ENCODE data around the gene HECTD2. TPM values are rescaled to one million over a fixed set of nuclear protein-coding genes. Genes with fewer than 3 reads are reported as not detected.

The HECTD2 gene
- polyA plus RNA-seq, 1 experiment, result 13.0 TPM

DNA sequence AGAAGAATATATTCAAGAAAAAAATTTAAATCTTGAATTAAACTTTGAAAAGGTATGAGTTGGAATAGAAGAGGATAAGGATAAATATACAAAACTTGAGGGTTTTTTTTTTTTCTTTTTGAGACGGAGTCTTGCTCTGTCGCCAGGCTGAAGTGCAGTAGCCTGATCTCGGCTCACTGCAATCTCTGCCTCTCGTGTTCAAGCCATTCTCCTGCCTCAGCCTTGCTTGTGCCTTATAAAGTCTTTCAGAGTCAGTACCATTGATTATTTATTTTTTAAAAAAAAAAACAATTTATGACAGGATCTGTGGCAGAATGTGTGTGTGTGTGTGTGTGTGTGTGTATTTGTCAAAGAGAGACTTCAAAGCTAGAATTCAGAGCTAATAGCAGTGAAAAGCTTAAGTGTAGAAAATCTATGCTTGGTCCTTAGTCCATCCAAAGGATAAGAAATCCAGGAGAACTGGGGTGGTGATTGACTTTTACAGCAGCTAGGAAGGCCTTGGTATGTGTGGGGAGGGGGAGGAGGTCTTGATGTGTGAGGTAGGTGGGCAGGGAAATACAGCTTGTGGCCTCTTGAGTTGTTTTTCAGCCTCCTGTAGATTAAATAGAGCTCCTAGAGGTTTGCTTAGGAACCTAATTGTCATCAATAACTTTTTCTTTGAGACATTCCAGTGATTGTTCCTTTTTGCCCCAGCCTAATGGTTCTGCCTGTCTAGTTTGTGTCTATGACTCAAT, 2.4 kb downstream of the HECTD2 start:
- no peak overlapping the region; the same call in 1 of the 2 replicates for H3K4me3 ChIP-seq (ENCODE audit: low read depth, low read length)
- ChIA-PET POLR2A (interaction anchor here (0.7 kb wide), 1 partner anchor 507 kb away, joined by 5 read pairs; no protein-coding TSS in a partner anchor), CTCF (interaction anchor here (0.8 to 3.5 kb wide), 2 partner anchors 114 to 222 kb away, joined by 4 to 20 read pairs; no protein-coding TSS in a partner anchor)
- H3K9me3 ChIP-seq (ENCODE audit: control insufficient read depth, insufficient read depth, low read length), result no peaks in the 10 kb centered on the region
- no peaks in the 10 kb centered on the region for H3K27me3 ChIP-seq (ENCODE audit: control insufficient read depth, insufficient read depth, low read length)
- H3K27ac ChIP-seq (ENCODE audit: low read depth, low read length), result no peak overlapping the region
- no peak for DNase-seq (ENCODE audit: low read depth, low spot score)
- no peak for TF ChIP-seq CTCF (IDR thresholded peaks at IDR 0.05; ENCODE audit: low read depth, low read length)

GRCh38 chr10:91415816-91416215, 5.7 kb downstream of the HECTD2 start:
- no peak overlapping the region for H3K27ac ChIP-seq (ENCODE audit: low read depth, low read length)
- CTCF ChIA-PET, result interaction anchor here (1.5 to 3.5 kb wide), 4 partner anchors 79 to 219 kb away, joined by 3 to 20 read pairs (median 6); no protein-coding TSS in a partner anchor
- H3K4me3 ChIP-seq (ENCODE audit: low read depth, low read length), result no peak overlapping the region
- DNase-seq (ENCODE audit: low read depth, low spot score), result no peak
- no peaks in the 10 kb centered on the region for H3K9me3 ChIP-seq (ENCODE audit: control insufficient read depth, insufficient read depth, low read length)
- H3K27me3 ChIP-seq (ENCODE audit: control insufficient read depth, insufficient read depth, low read length), result no peaks in the 10 kb centered on the region
- POLR2A ChIA-PET, result no interaction called here
- no peak for TF ChIP-seq CTCF (IDR thresholded peaks at IDR 0.05; ENCODE audit: low read depth, low read length)

DNA sequence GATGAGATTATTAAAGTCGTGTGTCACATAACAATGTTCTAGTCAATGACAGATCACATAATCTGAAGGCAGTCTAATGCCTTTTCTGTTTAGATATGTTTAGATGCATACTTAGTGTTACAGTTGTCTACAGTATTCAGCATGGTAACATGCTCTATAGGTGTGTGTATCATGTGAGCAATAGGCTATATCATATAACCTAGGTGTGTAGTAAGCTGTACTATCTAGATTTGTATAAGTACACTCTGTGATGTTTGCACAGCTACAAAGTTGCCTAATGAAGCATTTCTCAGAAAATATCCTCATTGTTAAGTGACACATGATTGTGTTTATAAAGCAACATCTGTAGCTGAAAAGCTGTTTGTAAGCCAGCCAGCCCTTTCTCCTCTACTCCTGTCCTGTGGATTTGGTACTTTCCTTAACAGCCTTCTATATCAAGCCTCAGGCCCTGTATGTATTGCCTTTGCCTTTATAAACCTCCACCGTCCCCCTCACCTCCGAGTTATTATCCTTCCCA, 6.3 kb downstream of the HECTD2 start:
- ChIA-PET POLR2A (no interaction called here), CTCF (interaction anchor here (1.5 to 2.2 kb wide), 3 partner anchors 79 to 135 kb away, joined by 3 to 9 read pairs (median 4); no protein-coding TSS in a partner anchor)
- Histone ChIP-seq H3K9me3 (ENCODE audit: control insufficient read depth, insufficient read depth, low read length) (no peaks in the 10 kb centered on the region), H3K4me3 (ENCODE audit: low read depth, low read length) (no peak overlapping the region), H3K27me3 (ENCODE audit: control insufficient read depth, insufficient read depth, low read length) (no peaks in the 10 kb centered on the region), H3K27ac (ENCODE audit: low read depth, low read length) (no peak overlapping the region)
- no peak for TF ChIP-seq CTCF (IDR thresholded peaks at IDR 0.05; ENCODE audit: low read depth, low read length)
- DNase-seq (ENCODE audit: low read depth, low spot score), result no peak

- H3K4me3 ChIP-seq (ENCODE audit: low read depth, low read length), result no peak overlapping the region
- H3K9me3 ChIP-seq (ENCODE audit: control insufficient read depth, insufficient read depth, low read length), result no peaks in the 10 kb centered on the region
- CTCF ChIA-PET, result no interaction called here
- no peak for TF ChIP-seq CTCF (IDR thresholded peaks at IDR 0.05; ENCODE audit: low read depth, low read length)
- DNase-seq (ENCODE audit: low read depth, low spot score), result no peak
- H3K27ac ChIP-seq (ENCODE audit: low read depth, low read length), result no peak overlapping the region
- POLR2A ChIA-PET, result no interaction called here
- no peaks in the 10 kb centered on the region for H3K27me3 ChIP-seq (ENCODE audit: control insufficient read depth, insufficient read depth, low read length)
Observed at GRCh38 chr10:91418416-91418815, 8.3 kb downstream of the HECTD2 start.

DNA sequence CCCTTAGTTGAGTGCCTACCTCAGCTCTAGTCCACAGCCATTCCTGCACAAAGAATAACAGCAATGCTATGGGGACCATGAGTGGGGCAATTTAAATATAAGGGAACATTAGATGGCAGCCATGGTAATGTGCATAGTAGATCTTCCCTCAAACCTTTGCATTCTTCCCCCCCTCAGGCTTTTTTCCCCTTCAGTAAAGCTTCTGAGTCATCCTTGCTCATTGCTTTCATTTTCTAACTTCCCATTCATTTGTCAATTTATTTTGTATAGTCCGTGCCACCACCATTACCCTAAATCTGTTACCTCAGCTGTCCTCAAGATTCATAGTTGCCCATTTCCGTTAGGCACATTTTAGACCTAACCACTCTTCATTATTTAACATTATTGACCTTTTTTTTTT, 10.7 kb downstream of the HECTD2 start:
- POLR2A ChIA-PET, result interaction anchor here (0.7 to 0.9 kb wide), 3 partner anchors 212 to 256 kb away, joined by 3 to 5 read pairs (median 4); partner anchors contain the start of gene PPP1R3C
- CTCF ChIA-PET, result interaction anchor here (0.6 to 2.0 kb wide), 3 partner anchors 10 to 215 kb away, joined by 3 to 7 read pairs (median 3); no protein-coding TSS in a partner anchor
- Histone ChIP-seq H3K27ac (ENCODE audit: low read depth, low read length) (no peak overlapping the region), H3K9me3 (ENCODE audit: control insufficient read depth, insufficient read depth, low read length) (no peaks in the 10 kb centered on the region), H3K4me3 (ENCODE audit: low read depth, low read length) (no peak overlapping the region), H3K27me3 (ENCODE audit: control insufficient read depth, insufficient read depth, low read length) (no peaks in the 10 kb centered on the region)
- no peak for DNase-seq (ENCODE audit: low read depth, low spot score)
- TF ChIP-seq CTCF (IDR thresholded peaks at IDR 0.05; ENCODE audit: low read depth, low read length), result no peak

All from AG04450 (cell line).